ENCODE results near the gene YBX1.
"Not testable (repeated sequence)": the region's sequence is repeated elsewhere in the genome, so short reads cannot be mapped to it uniquely, and the experiment has no call there.

Gene YBX1

GRCh38 chr1:42679364-42679983 lies 2.7 kb upstream of the YBX1 start:
- DNase-seq (ENCODE audit: low spot score) = no peak
- no peak for TF ChIP-seq CTCF (IDR thresholded peaks at IDR 0.05; ENCODE audit: extremely low read depth, missing control alignments)

GRCh38 chr1:42680055-42680454 lies 2.2 kb upstream of the YBX1 start:
- TF ChIP-seq CTCF (IDR thresholded peaks at IDR 0.05; ENCODE audit: extremely low read depth, missing control alignments) = no peak
- DNase-seq (ENCODE audit: low spot score) = no peak

DNA sequence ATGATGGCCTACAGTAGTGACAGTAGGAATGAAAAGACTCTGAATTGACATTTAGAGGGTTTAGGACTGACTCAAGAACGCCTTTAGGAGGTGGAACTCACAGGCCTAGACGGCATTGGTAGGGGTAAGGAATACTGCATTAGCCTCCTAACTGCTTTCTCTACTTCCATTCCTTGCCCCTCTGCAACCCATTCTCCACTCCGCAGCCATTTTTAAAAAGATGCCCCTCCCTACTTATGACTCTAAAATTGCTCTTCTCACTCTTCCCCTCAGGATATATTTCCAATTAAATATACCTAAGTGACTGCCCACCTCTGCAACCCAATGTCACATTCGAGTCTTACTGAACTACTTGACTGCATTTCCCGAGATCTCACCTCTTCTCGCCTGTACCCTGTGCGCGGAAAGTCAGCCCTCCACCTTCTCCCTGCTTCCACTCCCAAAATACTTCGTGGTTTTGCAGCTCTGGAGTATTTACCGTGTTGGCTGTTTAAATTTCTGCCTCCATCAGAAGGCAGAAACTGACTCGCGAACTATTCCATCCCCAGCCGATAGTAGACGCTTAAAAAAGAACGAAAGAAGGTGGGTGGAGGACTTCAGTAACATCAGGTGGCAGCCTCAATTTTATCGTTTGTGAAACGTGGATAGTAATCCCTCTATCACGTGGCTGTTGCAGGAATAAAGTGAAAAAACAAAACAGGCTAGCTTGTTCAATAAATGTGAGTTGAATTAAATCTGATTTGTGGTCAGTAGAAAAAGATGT lies 1.1 kb upstream of the YBX1 start:
- TF ChIP-seq CTCF (IDR thresholded peaks at IDR 0.05; ENCODE audit: extremely low read depth, missing control alignments) = no peak
- peak; percentile 31 for DNase-seq (ENCODE audit: low spot score)

GRCh38 chr1:42682484-42682738 lies 193 bp downstream of the YBX1 start:
- not testable (repeated sequence) for DNase-seq (ENCODE audit: low spot score)

DNA sequence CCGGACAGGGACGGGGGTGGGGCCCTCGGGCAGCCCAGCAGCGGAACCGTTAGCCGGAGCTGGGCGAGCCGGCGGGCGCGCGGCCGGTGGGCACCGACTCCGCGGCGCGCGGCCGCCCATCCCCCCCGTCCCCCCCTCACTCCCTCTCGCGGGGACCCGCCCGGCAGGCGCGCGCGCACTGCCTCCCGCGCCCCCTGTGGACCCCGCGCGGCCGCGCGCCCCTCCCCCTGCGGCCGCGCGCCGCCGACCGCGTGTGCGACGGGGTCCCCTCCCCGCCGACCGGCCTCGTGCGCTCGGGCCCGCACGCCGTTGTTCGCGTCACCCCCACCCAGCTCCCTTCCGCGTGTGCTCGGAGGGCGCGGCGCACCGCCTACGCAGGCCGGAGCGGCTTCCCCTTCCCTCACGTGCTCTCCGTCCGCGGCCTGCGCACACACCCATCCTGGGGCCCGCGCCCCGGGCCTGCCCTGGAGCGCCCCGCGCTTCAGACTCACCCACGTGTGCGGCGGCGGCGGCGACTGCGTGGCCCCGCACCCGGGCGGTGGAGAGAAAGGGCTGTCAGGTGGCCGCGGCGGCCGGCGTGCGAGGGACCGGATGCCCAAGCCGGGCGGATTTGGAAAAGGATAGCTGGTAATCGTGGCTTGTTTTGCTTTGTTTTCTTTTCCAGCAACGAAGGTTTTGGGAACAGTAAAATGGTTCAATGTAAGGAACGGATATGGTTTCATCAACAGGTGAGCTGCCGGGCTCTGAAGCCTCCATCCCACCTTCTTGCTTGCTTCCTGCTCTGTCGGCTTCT lies 717 bp downstream of the YBX1 start:
- no peak for TF ChIP-seq CTCF (IDR thresholded peaks at IDR 0.05; ENCODE audit: extremely low read depth, missing control alignments)
- DNase-seq (ENCODE audit: low spot score) = peak; percentile 91

- no peak for DNase-seq (ENCODE audit: low spot score)
- TF ChIP-seq CTCF (IDR thresholded peaks at IDR 0.05; ENCODE audit: extremely low read depth, missing control alignments) = no peak
These were observed 1.9 kb downstream of the YBX1 start for GRCh38 chr1:42684139-42684538.

GRCh38 chr1:42686418-42686817 lies 4.2 kb downstream of the YBX1 start:
- no peak for DNase-seq (ENCODE audit: low spot score)

More at GRCh38 chr1:42686418-42686817, 4.2 kb downstream of the YBX1 start:
- no peak for TF ChIP-seq CTCF (IDR thresholded peaks at IDR 0.05; ENCODE audit: extremely low read depth, missing control alignments)
